ENCODE data around the gene GDF15.
"Not testable (repeated sequence)": the region's sequence is repeated elsewhere in the genome, so short reads cannot be mapped to it uniquely, and the experiment has no call there.

GDF15 gene

GRCh38 chr19:18364277-18364825 is 21.6 kb upstream of the GDF15 start:
- DNase-seq: not testable (repeated sequence)

- peak; percentile 80 for DNase-seq
Measured at GRCh38 chr19:18364826-18365528, 21.0 kb upstream of the GDF15 start.

GRCh38 chr19:18366021-18366435 is 19.9 kb upstream of the GDF15 start:
- DNase-seq: no peak

- DNase-seq: no peak
Measured at GRCh38 chr19:18368504-18369222, 17.3 kb upstream of the GDF15 start.

- no peak for DNase-seq
Measured at GRCh38 chr19:18373407-18373891, 12.5 kb upstream of the GDF15 start.

GRCh38 chr19:18373892-18374629 is 11.9 kb upstream of the GDF15 start:
- peak; percentile 54 for DNase-seq

- no peak for DNase-seq
Measured at GRCh38 chr19:18377026-18377425, 8.9 kb upstream of the GDF15 start.

- DNase-seq: no peak
Measured at GRCh38 chr19:18379803-18380747, 5.9 kb upstream of the GDF15 start.

- DNase-seq: no peak
Measured at GRCh38 chr19:18380843-18381242, 5.1 kb upstream of the GDF15 start.

GRCh38 chr19:18383622-18384021 is 2.3 kb upstream of the GDF15 start:
- not testable (repeated sequence) for DNase-seq

GRCh38 chr19:18384775-18385174 is 1.2 kb upstream of the GDF15 start:
- DNase-seq: no peak

- no peak for DNase-seq
Measured at GRCh38 chr19:18385359-18385674, 641 bp upstream of the GDF15 start.

GRCh38 chr19:18386543-18387271 is 749 bp downstream of the GDF15 start:
- DNase-seq: no peak

- DNase-seq: peak; percentile 78
Measured at GRCh38 chr19:18388100-18388959, 2.4 kb downstream of the GDF15 start.

GRCh38 chr19:18388960-18389725 is 3.2 kb downstream of the GDF15 start:
- no peak for DNase-seq

GRCh38 chr19:18389726-18390064 is 3.7 kb downstream of the GDF15 start:
- DNase-seq: no peak

- no peak for DNase-seq
Measured at GRCh38 chr19:18390065-18390907, 4.3 kb downstream of the GDF15 start.

- no peak for DNase-seq
Measured at GRCh38 chr19:18391509-18392075, 5.6 kb downstream of the GDF15 start.

- no peak for DNase-seq
Measured at GRCh38 chr19:18392417-18392816, 6.5 kb downstream of the GDF15 start.

Data from COR-L47 (cell line).